HEK293 (cell line): ENCODE data around the gene SH2D7.

Source experiments
- REST ChIP-seq: fragments of 450-650 bp; formaldehyde crosslinking; IDR thresholded peaks from 2 replicates; pipeline ENCODE4 v1.5.1; 2016; ENCODE audit warnings: missing biosample characterization, missing genetic modification characterization
- SP2 ChIP-seq: fragments of 450-650 bp; formaldehyde crosslinking; IDR thresholded peaks from 2 replicates; pipeline ENCODE4 v1.5.1; 2016; ENCODE audit warnings: missing biosample characterization, missing genetic modification characterization
- ZBTB26 ChIP-seq: fragments of 450-650 bp; formaldehyde crosslinking; optimal IDR thresholded peaks from 2 replicates; pipeline ENCODE3; 2016; ENCODE audit warnings: missing biosample characterization, mild to moderate bottlenecking, missing genetic modification characterization
- ZNF114 ChIP-seq: fragments of 450-650 bp; formaldehyde crosslinking; IDR thresholded peaks from 2 replicates; pipeline ENCODE4 v1.5.0; 2017; ENCODE audit warnings: missing biosample characterization, missing genetic modification characterization
- ZNF121 ChIP-seq: fragments of 450-650 bp; formaldehyde crosslinking; IDR thresholded peaks from 2 replicates; pipeline ENCODE4 v1.5.1; 2016; ENCODE audit warnings: missing biosample characterization, missing genetic modification characterization
- ZNF138 ChIP-seq: fragments of 450-650 bp; formaldehyde crosslinking; IDR thresholded peaks from 2 replicates; pipeline ENCODE4 v1.5.1; 2016; ENCODE audit warnings: missing biosample characterization, missing genetic modification characterization, borderline replicate concordance
- ZNF248 ChIP-seq: fragments of 450-650 bp; formaldehyde crosslinking; IDR thresholded peaks from 2 replicates; pipeline ENCODE4 v1.5.1; 2017; ENCODE audit warnings: missing biosample characterization, missing genetic modification characterization
- ZNF302 ChIP-seq: fragments of 450-650 bp; formaldehyde crosslinking; IDR thresholded peaks from 2 replicates; pipeline ENCODE4 v1.5.1; 2016; ENCODE audit warnings: missing biosample characterization, missing genetic modification characterization, low read depth
- ZNF561 ChIP-seq: fragments of 450-650 bp; IDR thresholded peaks from 2 replicates; pipeline ENCODE4 v1.5.1; 2018; ENCODE audit warnings: missing biosample characterization, missing genetic modification characterization, borderline replicate concordance
- TF ChIP-seq, protein P1 (sequence below): fragments of 450-650 bp; formaldehyde crosslinking; IDR thresholded peaks from 2 replicates; pipeline ENCODE4 v1.5.1; 2016; ENCODE audit warnings: missing biosample characterization, missing genetic modification characterization

DNA sequence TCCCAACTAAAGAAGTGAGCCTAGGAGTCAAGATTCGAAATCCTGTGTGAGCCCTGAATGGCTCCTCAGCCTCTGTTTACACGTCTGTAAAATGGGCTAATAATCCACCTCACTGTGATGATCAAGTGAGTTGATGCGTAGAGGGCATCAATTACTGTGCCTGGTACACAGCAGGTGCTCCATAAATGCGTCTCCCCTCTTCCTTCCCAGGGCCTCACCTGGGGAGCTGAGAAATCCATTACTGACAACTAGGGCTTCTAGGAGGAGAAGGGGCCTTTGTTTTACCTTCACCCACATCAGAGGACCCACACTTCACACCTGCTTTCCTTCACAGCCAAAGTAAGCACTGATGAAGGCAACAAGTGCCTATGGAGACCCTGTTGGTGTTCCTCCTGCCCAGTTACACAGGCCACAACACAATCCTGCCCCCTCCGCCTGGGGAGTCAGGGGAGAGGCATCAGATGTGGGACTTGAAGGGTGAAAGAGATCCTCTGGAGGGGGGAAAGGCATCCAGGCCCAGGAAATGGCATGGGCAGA lies 37.5 kb downstream of the SH2D7 start:
- TF ChIP-seq, protein P1, sequence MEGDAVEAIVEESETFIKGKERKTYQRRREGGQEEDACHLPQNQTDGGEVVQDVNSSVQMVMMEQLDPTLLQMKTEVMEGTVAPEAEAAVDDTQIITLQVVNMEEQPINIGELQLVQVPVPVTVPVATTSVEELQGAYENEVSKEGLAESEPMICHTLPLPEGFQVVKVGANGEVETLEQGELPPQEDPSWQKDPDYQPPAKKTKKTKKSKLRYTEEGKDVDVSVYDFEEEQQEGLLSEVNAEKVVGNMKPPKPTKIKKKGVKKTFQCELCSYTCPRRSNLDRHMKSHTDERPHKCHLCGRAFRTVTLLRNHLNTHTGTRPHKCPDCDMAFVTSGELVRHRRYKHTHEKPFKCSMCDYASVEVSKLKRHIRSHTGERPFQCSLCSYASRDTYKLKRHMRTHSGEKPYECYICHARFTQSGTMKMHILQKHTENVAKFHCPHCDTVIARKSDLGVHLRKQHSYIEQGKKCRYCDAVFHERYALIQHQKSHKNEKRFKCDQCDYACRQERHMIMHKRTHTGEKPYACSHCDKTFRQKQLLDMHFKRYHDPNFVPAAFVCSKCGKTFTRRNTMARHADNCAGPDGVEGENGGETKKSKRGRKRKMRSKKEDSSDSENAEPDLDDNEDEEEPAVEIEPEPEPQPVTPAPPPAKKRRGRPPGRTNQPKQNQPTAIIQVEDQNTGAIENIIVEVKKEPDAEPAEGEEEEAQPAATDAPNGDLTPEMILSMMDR (tag by site-specific recombination) = no peak
- TF ChIP-seq ZNF561 = no peak
- TF ChIP-seq ZNF121 (tag by site-specific recombination) = no peak
- no peak for TF ChIP-seq ZNF248
- TF ChIP-seq REST = no peak
- TF ChIP-seq ZNF302 (tag by site-specific recombination) = no peak
- no peak for TF ChIP-seq ZBTB26
- TF ChIP-seq ZNF114 (tag by site-specific recombination) = no peak
- no peak for TF ChIP-seq ZNF138 (tag by site-specific recombination)
- TF ChIP-seq SP2 (tag by site-specific recombination) = no peak
